OCI-LY1 (cell line): ENCODE measurements around the gene HCN4.

Experiments
- H2AFZ ChIP-seq: fragments of 200-600 bp; sonication (generic), shearing (Covaris generic); 2 replicates; pipeline ENCODE4 v1.6.0; 2014; ENCODE audit warnings: antibody characterized with exemption, mild to moderate bottlenecking, low read length
- H3F3A ChIP-seq: fragments of 200-600 bp; sonication (generic), shearing (Covaris generic); 2 replicates; pipeline ENCODE4 v1.6.0; 2014; ENCODE audit warnings: mild to moderate bottlenecking, antibody characterized with exemption, low read length, moderate library complexity; ENCODE audit not compliant: insufficient read depth
- H3K27ac ChIP-seq: fragments of 200-600 bp; sonication (generic); 2 replicates; pipeline ENCODE4 v1.5.1; 2014; ENCODE audit warnings: low read length, mixed run types, mild to moderate bottlenecking, low read depth; ENCODE audit not compliant: poor library complexity, severe bottlenecking
- H3K27me3 ChIP-seq: fragments of 200-600 bp; sonication (generic); 2 replicates; pipeline ENCODE4 v1.6.0; 2014; ENCODE audit warnings: antibody characterized with exemption, mild to moderate bottlenecking, low read length, moderate library complexity; ENCODE audit not compliant: insufficient read depth
- H3K36me3 ChIP-seq: fragments of 200-600 bp; sonication (generic); 2 replicates; pipeline ENCODE4 v1.6.1; 2014; ENCODE audit warnings: mild to moderate bottlenecking, antibody characterized with exemption, low read length, moderate library complexity, mixed read lengths; ENCODE audit not compliant: insufficient read depth
- H3K4me1 ChIP-seq: fragments of 200-600 bp; sonication (generic); 2 replicates; pipeline ENCODE4 v1.5.1; 2014; ENCODE audit warnings: mild to moderate bottlenecking, low read length, moderate library complexity; ENCODE audit not compliant: insufficient read depth, severe bottlenecking
- H3K4me2 ChIP-seq: fragments of 200-600 bp; sonication (generic), shearing (Covaris generic); 2 replicates; pipeline ENCODE4 v1.6.1; 2014; ENCODE audit warnings: low read length
- H3K4me3 ChIP-seq: fragments of 200-600 bp; sonication (generic); 2 replicates; pipeline ENCODE4 v1.5.1; 2014; ENCODE audit warnings: low read length, low read depth, mild to moderate bottlenecking, mixed read lengths; ENCODE audit not compliant: poor library complexity, severe bottlenecking
- H3K79me2 ChIP-seq: fragments of 200-600 bp; shearing (Covaris generic); 2 replicates; pipeline ENCODE4 v1.6.1; 2016; ENCODE audit warnings: mixed run types, low read length, mixed read lengths; ENCODE audit not compliant: insufficient read depth
- H3K9ac ChIP-seq: fragments of 200-600 bp; sonication (generic), shearing (Covaris generic); 2 replicates; pipeline ENCODE4 v1.6.1; 2014; ENCODE audit warnings: mild to moderate bottlenecking, low read length, mixed read lengths
- H3K9me2 ChIP-seq: fragments of 200-600 bp; sonication (generic), shearing (Covaris generic); 2 replicates; pipeline ENCODE4 v1.6.1; 2014; ENCODE audit warnings: low read depth, mild to moderate bottlenecking, low read length, mixed read lengths
- H3K9me3 ChIP-seq: fragments of 200-600 bp; shearing (Covaris generic); 2 replicates; pipeline ENCODE4 v1.6.1; 2014; ENCODE audit warnings: low read length, mixed read lengths
- H4K20me1 ChIP-seq: fragments of 200-600 bp; sonication (generic), shearing (Covaris generic); 2 replicates; pipeline ENCODE4 v1.6.0; 2016; ENCODE audit warnings: mild to moderate bottlenecking, low read length; ENCODE audit not compliant: insufficient read depth
- CTCF ChIP-seq: fragments of 200-600 bp; sonication (generic), shearing (Covaris generic); IDR thresholded peaks from 2 replicates; pipeline ENCODE4 v1.5.1; 2017; ENCODE audit warnings: mild to moderate bottlenecking, antibody characterized with exemption, low read length, moderate library complexity, mixed read lengths
- EZH2 ChIP-seq: fragments of 200-600 bp; sonication (generic), shearing (Covaris generic); IDR thresholded peaks from 2 replicates; pipeline ENCODE4 v1.8.0; 2017; ENCODE audit warnings: borderline replicate concordance, mixed run types, mild to moderate bottlenecking, antibody characterized with exemption, low read length, moderate library complexity, mixed read lengths

HCN4 gene

GRCh38 chr15:73394782-73395181, 26.0 kb upstream of the HCN4 start:
- H3K27ac ChIP-seq, result no peak overlapping the region
- no peaks in the 10 kb centered on the region for H3K27me3 ChIP-seq
- TF ChIP-seq EZH2 (no peak), CTCF (no peak)
- H4K20me1 ChIP-seq, result no peaks in the 10 kb centered on the region
- no peaks in the 10 kb centered on the region for H3K4me1 ChIP-seq
- H3F3A ChIP-seq, result no peaks in the 10 kb centered on the region
- no peaks in the 10 kb centered on the region for H3K9me2 ChIP-seq
- no peak overlapping the region for H3K9ac ChIP-seq
- H3K9me3 ChIP-seq, result no peaks in the 10 kb centered on the region
- H3K36me3 ChIP-seq, result no peaks in the 10 kb centered on the region
- H2AFZ ChIP-seq, result no peak overlapping the region
- H3K79me2 ChIP-seq, result no peaks in the 10 kb centered on the region
- H3K4me3 ChIP-seq, result no peak overlapping the region
- no peak overlapping the region for H3K4me2 ChIP-seq

GRCh38 chr15:73393336-73393735, 24.6 kb upstream of the HCN4 start:
- Histone ChIP-seq H3K9me3 (no peaks in the 10 kb centered on the region), H2AFZ (no peak overlapping the region), H3K36me3 (no peaks in the 10 kb centered on the region), H3K79me2 (no peaks in the 10 kb centered on the region), H3F3A (no peaks in the 10 kb centered on the region), H4K20me1 (no peaks in the 10 kb centered on the region), H3K9ac (no peak overlapping the region), H3K27ac (no peak overlapping the region), H3K4me3 (no peak overlapping the region), H3K9me2 (no peaks in the 10 kb centered on the region), H3K27me3 (no peaks in the 10 kb centered on the region), H3K4me1 (no peaks in the 10 kb centered on the region), H3K4me2 (no peak overlapping the region)
- no peak for TF ChIP-seq EZH2
- no peak for TF ChIP-seq CTCF

GRCh38 chr15:73392025-73392424, 23.3 kb upstream of the HCN4 start:
- Histone ChIP-seq H3K36me3 (no peaks in the 10 kb centered on the region), H3F3A (no peaks in the 10 kb centered on the region), H3K9me3 (no peaks in the 10 kb centered on the region), H3K79me2 (no peaks in the 10 kb centered on the region), H2AFZ (no peak overlapping the region), H3K4me1 (no peaks in the 10 kb centered on the region), H3K27ac (no peak overlapping the region), H4K20me1 (no peaks in the 10 kb centered on the region), H3K9me2 (no peaks in the 10 kb centered on the region), H3K27me3 (no peaks in the 10 kb centered on the region), H3K9ac (no peak overlapping the region), H3K4me2 (no peak overlapping the region), H3K4me3 (no peak overlapping the region)
- no peak for TF ChIP-seq EZH2
- no peak for TF ChIP-seq CTCF
